OCI-M2 (cell line): ENCODE data around the gene RERG.

Experiments
- DNase-seq: peaks from one replicate; lab custom pipeline; 2025; ENCODE audit not compliant: unreplicated experiment; lab: John Stamatoyannopoulos, UW

RERG gene

DNA sequence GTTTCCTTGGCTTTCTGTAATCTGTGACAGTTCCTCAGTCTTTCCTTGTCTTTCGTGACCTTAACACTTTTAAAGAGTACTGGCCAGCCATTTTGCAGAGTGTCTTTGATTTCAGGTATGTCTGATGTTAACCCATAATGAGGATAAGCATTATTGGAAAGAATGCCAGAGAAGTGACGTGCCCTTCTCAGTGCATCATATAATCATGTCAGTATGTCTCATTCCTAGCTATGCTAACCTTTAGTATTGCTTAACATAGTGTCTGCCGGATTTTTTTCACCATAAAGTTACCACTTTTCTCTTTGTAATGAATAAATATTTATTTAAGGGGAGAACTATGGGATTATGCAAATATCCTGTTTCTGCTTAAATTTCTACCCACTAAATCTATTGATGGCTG, 28.5 kb downstream of the RERG start:
- no peak for DNase-seq

DNA sequence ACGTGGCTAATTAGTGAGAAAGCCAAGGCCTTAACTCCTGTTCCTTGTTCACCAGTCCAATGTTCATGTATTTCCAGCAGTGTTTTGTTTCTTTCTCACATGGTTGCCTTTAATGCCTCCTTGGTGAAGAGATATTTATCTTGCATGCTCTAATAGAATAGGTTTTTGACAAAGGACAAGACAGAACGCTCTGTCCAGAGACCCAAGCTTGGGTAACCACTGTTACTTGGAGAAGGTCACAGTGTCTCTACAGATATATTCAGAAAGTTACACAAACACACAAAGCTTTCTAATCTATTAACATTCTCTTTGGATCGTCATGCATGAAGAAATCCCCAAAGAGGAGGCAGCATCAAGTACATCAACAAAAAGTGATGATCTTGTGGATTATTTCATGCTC, 33.1 kb downstream of the RERG start:
- no peak for DNase-seq

DNA sequence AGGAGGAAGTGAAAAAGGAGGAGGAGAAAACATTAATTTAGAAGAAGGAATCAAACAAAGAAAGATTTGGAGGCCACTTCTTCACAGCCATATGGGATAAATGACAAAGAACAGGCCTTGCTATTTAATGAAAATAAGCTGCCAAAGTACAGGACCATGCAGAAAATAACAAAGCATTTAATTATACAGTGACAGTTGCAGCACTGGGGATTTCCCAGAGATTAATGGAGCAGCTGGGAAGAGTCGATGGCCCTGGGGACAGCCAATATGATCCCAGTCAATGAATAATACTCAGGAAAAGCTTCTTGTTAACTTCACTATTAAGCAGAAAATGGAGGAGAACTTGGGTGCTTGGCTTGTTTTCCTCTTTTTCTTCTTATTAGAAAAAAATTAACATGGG, 34.6 kb downstream of the RERG start:
- DNase-seq, result no peak

- no peak for DNase-seq
Measured at GRCh38 chr12:15184484-15184883, 36.7 kb downstream of the RERG start.

GRCh38 chr12:15183821-15184220, 37.4 kb downstream of the RERG start:
- DNase-seq, result no peak

DNA sequence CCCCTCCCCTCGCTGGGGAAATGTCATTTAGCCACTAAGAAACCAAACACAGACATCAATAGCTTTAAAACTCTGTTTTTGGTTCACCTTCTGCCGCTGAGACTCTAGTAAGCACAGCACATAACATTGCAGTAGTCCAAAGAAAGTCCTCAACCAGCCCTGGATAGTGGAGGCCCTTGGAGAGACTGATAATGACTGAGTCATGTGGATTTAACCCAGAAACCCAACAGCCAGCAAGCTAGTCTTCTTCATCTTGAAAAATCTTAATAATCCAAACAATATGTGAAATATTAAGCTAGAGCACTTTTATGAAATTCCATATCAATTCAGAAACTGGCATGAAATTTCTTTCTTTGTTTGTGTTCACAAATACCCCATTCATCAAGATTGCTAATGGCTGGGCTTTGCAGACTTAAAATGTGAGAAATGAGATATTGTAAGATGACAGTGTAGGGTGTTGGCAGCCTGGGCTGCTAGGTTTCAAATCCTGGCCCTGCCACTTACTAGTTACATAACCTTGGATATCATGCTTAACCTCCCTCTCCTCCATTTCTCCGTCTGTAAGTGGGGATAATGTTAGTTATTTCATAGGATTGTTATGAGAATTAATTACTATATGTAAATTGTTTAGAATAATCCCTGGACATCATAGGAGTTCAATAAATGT, 40.1 kb downstream of the RERG start:
- no peak for DNase-seq

DNA sequence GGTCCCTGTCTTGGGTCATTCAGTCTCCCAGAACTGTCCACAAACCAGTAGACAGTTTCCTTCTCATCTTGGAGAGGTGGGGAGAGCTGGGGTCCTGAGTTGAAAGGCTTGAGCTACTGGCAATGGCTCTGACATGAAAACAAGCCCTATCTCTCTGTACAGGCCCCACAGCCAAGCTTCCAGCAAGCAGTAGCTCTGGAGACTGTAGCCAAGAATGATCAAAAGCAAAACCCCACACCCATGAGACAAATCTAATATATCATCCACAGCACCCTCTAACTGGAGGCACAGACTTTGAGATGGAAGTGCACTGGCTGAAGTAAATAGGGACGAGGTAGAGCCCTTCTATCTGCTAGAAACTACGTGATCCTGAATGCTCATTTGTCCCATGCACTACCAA, 40.9 kb downstream of the RERG start:
- DNase-seq, result no peak

DNA sequence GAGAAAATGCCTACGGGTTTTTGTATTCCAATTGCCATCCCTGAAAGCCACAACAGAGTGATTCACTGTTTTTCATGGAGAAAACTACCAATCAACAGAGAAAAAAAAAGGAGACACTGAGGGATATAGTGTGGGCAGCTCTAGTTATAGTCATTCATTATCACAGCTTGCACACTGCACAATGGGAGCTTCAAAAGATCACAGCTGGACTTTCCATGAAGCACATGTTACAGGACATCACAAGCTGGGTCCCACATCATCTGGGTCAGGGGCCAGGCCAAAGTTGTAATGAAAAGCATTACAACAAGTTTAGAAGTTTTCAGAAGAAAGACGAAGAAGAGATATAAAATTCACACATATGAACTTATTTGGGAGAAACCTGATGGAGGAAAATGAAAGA, 41.5 kb downstream of the RERG start:
- DNase-seq, result no peak

DNA sequence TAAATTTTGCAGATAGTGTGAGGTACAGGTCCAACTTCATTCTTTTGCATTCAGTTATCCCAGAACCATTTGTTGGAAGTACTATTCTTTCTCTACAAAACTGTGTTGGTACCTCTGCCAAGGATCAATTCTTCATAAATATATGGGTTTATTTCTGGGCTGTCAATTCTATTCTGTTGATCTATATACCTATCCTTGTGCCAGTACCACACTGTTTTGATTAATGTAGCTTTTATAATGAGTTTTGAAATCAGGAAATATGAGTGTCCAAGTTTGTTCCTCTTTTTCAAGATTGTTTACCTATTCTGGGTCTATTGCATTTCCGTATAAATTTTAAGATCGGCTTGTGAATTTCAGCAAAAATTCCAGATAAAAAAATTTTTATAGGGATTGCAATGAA, 48.1 kb downstream of the RERG start:
- no peak for DNase-seq

GRCh38 chr12:15172060-15172822, 49.0 kb downstream of the RERG start:
- DNase-seq, result no peak

GRCh38 chr12:15171012-15171655, 50.1 kb downstream of the RERG start:
- no peak for DNase-seq

- no peak for DNase-seq
Measured at GRCh38 chr12:15168026-15168678, 53.1 kb downstream of the RERG start.

- DNase-seq, result no peak
Measured at GRCh38 chr12:15165012-15165659, 56.1 kb downstream of the RERG start.

DNA sequence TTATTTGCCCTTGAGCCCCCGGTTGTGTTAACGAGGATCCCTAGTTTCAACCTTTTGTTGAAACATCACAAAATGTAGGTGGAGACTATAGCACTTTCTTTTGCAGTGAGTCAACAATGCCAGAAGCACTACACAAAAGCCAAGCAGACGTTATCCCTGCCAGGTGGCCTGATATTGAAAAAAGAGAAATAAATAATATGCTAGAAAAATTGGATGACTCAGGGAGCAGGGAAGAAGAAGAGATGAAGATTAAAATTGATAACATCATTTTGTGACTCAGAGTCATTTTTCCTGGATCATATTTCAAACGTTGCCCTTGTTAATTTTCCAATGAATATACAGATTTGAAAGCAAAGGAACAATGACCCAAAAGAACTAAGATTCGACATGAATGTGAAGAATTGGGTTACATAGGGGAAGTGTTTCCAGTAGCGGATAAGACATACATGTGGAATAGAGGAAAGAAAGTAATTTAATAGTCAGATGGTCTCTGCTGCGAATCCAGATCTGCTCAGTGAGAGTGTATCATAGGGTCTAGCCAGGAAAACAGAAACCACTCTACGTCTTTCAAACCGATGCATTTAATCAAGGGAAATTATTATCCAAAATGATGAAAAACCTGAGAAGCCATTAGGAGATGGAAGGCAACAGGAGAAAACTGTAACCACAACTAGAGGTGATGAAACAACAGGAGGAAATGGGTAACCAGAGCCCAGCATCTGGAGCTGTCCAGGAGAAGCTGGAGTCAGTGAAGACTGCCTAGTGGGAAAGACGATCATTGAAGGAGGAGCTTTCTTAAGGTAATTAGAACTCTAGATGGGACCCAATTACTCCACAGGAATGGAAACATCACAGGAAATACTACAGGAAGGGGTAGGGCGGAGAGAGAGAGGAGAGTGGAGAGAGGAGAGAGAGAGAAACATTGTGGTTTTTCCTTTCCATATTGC, 57.9 kb downstream of the RERG start:
- no peak for DNase-seq

GRCh38 chr12:15158083-15158482, 63.1 kb downstream of the RERG start:
- no peak for DNase-seq

GRCh38 chr12:15157269-15157671, 63.9 kb downstream of the RERG start:
- no peak for DNase-seq

DNA sequence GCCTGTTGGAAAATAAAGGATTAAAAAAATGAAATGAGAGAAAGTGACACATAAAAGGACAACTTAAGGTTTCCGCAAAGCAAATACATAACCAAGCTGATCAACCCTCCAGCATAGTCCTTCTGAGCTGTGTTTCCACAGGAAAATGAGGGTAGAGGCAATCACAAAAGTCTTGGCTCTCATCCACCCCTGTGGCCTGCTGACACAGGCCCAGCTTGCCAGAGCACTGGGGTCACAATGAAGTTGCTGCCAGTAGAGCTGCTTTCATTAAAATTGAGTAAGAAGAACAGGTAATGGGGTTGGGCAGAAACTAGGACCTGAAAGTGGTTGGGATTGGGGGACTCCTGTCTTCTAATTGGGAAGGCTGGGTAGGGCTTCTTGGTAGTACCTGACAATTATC, 65.9 kb downstream of the RERG start:
- DNase-seq, result no peak

GRCh38 chr12:15154103-15154502, 67.1 kb downstream of the RERG start:
- DNase-seq, result no peak

DNA sequence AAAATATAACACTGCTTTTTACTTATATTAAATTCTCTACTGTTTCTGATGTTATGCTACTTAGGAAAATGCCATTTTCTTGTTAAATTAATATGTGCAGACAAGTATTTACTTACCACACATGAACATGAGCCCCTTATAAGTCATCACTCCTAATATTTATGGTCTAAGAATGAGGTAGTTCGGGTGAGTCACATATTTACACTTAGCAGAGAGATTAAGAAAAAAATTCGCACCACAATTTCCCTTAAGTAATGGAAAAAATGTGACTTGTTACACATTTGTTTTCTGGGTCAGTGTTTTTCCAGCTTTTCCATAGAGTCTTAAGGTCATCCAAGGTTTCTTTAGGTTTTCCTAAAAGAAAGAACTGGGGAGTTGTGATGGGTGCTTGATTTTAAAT, 68.3 kb downstream of the RERG start:
- no peak for DNase-seq

GRCh38 chr12:15152456-15152855, 68.8 kb downstream of the RERG start:
- DNase-seq, result no peak
